Activated naive CD8-positive, alpha-beta T cell treated with anti-CD3 and anti-CD28 coated beads, Interleukin-2, amount 10 ng/mL, durations not matched to agents 7 days and 5 days (primary cell): ENCODE results near the gene NDUFA13. TPM values are rescaled to one million over a fixed set of nuclear protein-coding genes. Genes with fewer than 3 reads are reported as not detected.

Experiments used
- ATAC-seq: fragments of 150-1000 bp; cut with Tn5 transposase; one replicate; pipeline ENCODE4 v1.10.0; 2021; ENCODE audit warnings: low read depth, moderate library complexity
- POLR2A ChIA-PET: fragments of 350-600 bp; sonication (Branson Sonifier 250); formaldehyde crosslinking; loops from one replicate; lab custom pipeline; 2021; ENCODE audit warnings: antibody characterized with exemption; lab: Charles Lee
- DNase-seq: peaks from one replicate; pipeline ENCODE4 v3.0.0; 2021
- H3K27ac Mint-ChIP-seq: one replicate; pipeline ENCODE4 v1.8.0; 2022; ENCODE audit warnings: mild to moderate bottlenecking, mixed read lengths
- H3K27me3 Mint-ChIP-seq: one replicate; pipeline ENCODE4 v1.8.0; 2022; ENCODE audit warnings: mild to moderate bottlenecking, moderate library complexity, mixed read lengths
- H3K36me3 Mint-ChIP-seq: one replicate; pipeline ENCODE4 v1.8.0; 2021; ENCODE audit warnings: mild to moderate bottlenecking, mixed read lengths
- H3K4me1 Mint-ChIP-seq: one replicate; pipeline ENCODE4 v1.8.0; 2021; ENCODE audit warnings: mixed read lengths
- H3K4me3 Mint-ChIP-seq: one replicate; pipeline ENCODE4 v1.8.0; 2022; ENCODE audit warnings: mild to moderate bottlenecking, moderate library complexity, mixed read lengths
- H3K9me3 Mint-ChIP-seq: one replicate; pipeline ENCODE4 v1.8.0; 2021; ENCODE audit warnings: mixed read lengths
- total RNA-seq, 2 experiments: library from RNA; stranded (reverse); gene quantifications; one replicate each; pipeline ENCODE4 v1.2.3, GENCODE V29; 2021

Gene NDUFA13
- total RNA-seq, 2 experiments from 2014 or later, result 306 to 336 TPM

DNA sequence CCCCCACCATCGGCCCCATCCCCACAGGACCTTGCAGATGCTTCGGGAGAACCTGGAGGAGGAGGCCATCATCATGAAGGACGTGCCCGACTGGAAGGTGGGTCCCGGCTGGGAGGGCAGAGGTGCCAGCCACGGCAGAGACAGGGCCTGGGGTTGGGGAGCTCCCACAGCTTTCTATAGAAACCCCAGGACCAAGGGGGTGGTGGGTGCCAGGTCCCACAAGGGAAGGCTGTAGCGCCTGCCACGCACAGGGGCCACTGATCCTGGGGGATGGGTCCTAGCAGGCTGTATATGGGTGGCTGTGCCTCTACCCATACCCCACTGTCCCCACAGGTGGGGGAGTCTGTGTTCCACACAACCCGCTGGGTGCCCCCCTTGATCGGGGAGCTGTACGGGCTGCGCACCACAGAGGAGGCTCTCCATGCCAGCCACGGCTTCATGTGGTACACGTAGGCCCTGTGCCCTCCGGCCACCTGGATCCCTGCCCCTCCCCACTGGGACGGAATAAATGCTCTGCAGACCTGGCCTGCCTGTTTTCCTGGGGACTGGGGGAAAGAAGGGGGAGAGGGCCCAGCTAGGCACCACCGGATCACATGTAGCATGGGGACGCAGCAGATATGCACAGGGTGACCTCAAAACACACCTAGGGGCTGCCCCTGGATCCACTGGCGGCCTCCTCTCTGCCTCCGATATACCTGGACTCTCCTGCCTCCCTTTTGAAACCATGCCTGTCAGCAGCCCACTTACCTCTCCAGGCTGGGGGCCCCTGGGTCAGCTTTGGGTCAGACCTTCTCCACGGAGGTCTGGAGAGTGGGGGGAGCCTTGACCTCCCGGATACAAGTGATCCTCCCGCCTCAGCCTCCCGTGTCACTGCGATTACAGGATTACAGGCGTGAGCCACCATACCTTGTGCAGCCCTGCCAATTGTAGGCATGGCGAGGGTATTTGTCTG, 11.9 kb downstream of the NDUFA13 start:
- POLR2A ChIA-PET, result no interaction called here
- Mint-ChIP-seq H3K27me3 (no peaks in the 10 kb centered on the region), H3K9me3 (no peaks in the 10 kb centered on the region), H3K27ac (no peak overlapping the region), H3K4me1 (peaks cover 12% of the 10 kb centered on the region), H3K4me3 (no peak overlapping the region), H3K36me3 (peaks cover 11% of the 10 kb centered on the region)
- DNase-seq (no peak), ATAC-seq (no peak)

DNA sequence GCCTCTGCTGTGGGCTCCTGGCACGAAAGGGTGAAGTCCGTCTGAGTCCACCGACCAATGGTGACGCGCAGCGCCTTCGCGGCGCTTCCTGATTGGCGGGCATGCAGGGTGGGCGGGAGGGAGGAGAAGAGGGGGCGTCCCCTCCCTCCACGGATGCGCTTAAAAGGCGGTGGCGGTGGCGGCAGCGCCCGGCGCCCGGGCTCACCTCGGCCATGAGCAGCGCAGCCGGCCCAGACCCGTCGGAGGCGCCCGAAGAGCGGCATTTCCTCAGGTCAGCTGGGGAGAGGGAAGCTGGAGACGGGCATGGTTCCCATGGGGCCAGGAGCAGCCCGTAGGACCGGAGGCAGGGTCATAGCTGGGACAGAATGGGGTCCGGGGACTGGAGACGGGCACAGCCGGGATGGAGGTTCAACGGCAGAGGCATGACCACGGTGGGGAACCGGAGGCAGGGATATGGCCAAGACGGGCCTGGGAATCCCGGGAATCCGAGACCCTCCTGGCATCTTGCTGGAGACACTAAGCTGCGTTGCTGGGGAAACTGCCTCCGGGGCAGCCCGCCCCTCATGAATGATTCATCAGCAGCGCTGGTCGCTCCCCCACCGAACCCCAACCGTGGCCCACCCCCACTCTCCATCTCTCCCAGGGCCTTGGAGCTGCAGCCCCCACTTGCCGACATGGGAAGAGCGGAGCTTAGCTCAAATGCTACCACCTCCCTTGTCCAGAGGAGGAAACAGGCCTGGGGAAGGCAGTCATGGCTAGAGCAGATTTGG, 12.9 kb downstream of the NDUFA13 start, which contains the start of gene YJEFN3:
Gene YJEFN3 (plus strand): TSS at position 191 of the 770 bp plus-strand sequence. CDS start 22 bp downstream, at position 213.
- H3K36me3 Mint-ChIP-seq, result peaks cover 13% of the 10 kb centered on the region
- H3K27ac Mint-ChIP-seq, result no peak within 1 kb of the TSS
- no peaks in the 10 kb centered on the region for H3K9me3 Mint-ChIP-seq
- DNase-seq (no peak), ATAC-seq (no peak)
- H3K27me3 Mint-ChIP-seq, result no peaks in the 10 kb centered on the region
- POLR2A ChIA-PET, result no interaction called here
- H3K4me3 Mint-ChIP-seq, result no peak within 1 kb of the TSS
- H3K4me1 Mint-ChIP-seq, result peaks cover 17% of the 10 kb centered on the region

DNA sequence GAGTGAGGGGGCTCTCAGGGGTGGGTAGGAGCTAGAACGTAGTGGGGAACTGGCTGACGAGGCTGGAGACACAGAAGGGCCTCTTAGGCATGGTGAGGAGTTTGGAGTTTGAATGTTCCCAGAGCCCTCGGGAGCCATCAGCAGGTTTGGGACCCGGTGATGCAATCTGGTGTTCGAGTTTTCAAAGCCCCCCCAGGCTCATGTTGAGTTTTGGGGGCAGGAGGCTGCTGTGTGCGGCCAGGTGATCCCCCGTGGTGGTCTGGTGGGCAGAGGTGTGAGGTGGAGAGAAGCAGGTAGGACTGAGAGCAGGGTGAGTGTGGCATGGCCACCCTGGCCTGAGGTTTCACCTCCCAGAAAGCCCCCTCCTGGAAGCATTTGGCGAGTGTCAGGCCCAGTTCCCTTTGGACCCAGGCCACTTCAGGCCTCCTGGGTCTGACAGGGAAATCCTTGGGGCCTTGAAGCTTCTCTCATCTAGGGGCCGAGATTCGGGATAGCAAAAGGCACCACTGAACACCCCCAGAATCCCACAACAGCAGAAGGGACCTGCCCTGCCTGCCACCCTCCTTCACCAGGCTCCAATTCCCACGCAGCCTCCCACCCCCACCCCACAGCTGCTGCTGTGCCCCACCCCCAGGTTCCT, 13.9 kb downstream of the NDUFA13 start:
- H3K27ac Mint-ChIP-seq, result no peak overlapping the region
- H3K4me3 Mint-ChIP-seq, result no peak overlapping the region
- no peaks in the 10 kb centered on the region for H3K9me3 Mint-ChIP-seq
- DNase-seq (no peak), ATAC-seq (no peak)
- POLR2A ChIA-PET, result interaction anchor here (0.6 to 1.5 kb wide), 2 partner anchors 97 to 920 kb away, joined by 4 to 5 read pairs; no protein-coding TSS in a partner anchor
- H3K36me3 Mint-ChIP-seq, result peaks cover 17% of the 10 kb centered on the region
- H3K4me1 Mint-ChIP-seq, result peaks cover 20% of the 10 kb centered on the region
- no peaks in the 10 kb centered on the region for H3K27me3 Mint-ChIP-seq

DNA sequence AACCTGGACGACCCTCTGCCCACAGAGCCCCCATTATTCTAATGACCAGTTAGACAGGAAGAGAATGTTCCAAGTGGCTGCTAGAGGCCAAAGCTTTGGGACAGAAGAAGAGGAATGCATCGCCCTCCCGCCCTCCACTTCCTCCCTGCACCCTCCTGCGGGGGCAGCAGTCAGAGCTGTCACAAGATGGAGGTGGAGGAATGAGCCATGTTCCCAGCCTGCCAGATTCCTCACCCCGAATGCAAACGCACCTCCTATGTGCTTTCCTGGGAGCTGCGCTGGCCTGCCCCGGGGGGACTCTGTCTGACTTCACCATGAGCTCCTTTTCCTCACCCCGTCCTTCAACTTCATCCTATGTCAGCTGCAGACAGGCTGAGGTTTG, 14.4 kb downstream of the NDUFA13 start:
- no peak overlapping the region for H3K4me3 Mint-ChIP-seq
- POLR2A ChIA-PET, result interaction anchor here (0.6 to 1.5 kb wide), 2 partner anchors 97 to 920 kb away, joined by 4 to 5 read pairs; no protein-coding TSS in a partner anchor
- no peak overlapping the region for H3K27ac Mint-ChIP-seq

DNA sequence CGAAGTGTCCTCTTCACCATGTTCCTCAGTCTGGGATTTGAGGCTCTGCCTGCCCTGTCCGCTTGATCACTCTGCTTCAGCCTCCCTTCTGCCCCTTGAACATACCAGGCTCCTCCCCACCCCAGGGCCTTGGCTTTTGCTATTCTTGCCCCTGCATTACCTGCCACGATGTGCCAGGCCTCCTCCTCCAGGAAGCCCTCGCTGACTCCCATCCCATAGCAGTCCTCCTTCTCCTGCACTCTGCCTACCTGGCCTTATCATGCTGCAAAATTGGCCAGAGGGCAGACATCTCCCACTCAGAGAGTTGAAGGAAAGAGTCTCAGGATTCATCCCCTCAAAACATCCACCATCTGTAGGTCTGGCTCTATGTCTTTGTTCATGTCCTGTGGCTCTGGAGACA, 14.9 kb downstream of the NDUFA13 start:
- Mint-ChIP-seq H3K9me3 (no peaks in the 10 kb centered on the region), H3K36me3 (peaks cover 17% of the 10 kb centered on the region), H3K27me3 (no peaks in the 10 kb centered on the region), H3K27ac (no peak overlapping the region), H3K4me1 (peaks cover 20% of the 10 kb centered on the region), H3K4me3 (no peak overlapping the region)
- DNase-seq (no peak), ATAC-seq (no peak)
- POLR2A ChIA-PET, result interaction anchor here (0.6 to 1.5 kb wide), 6 partner anchors 12 to 504 kb away, joined by 3 to 6 read pairs (median 4); no protein-coding TSS in a partner anchor

More for the DNA sequence above, 14.4 kb downstream of the NDUFA13 start:
- no peaks in the 10 kb centered on the region for H3K9me3 Mint-ChIP-seq
- no peaks in the 10 kb centered on the region for H3K27me3 Mint-ChIP-seq
- DNase-seq (no peak), ATAC-seq (no peak)
- peaks cover 17% of the 10 kb centered on the region for H3K36me3 Mint-ChIP-seq
- peaks cover 20% of the 10 kb centered on the region for H3K4me1 Mint-ChIP-seq

DNA sequence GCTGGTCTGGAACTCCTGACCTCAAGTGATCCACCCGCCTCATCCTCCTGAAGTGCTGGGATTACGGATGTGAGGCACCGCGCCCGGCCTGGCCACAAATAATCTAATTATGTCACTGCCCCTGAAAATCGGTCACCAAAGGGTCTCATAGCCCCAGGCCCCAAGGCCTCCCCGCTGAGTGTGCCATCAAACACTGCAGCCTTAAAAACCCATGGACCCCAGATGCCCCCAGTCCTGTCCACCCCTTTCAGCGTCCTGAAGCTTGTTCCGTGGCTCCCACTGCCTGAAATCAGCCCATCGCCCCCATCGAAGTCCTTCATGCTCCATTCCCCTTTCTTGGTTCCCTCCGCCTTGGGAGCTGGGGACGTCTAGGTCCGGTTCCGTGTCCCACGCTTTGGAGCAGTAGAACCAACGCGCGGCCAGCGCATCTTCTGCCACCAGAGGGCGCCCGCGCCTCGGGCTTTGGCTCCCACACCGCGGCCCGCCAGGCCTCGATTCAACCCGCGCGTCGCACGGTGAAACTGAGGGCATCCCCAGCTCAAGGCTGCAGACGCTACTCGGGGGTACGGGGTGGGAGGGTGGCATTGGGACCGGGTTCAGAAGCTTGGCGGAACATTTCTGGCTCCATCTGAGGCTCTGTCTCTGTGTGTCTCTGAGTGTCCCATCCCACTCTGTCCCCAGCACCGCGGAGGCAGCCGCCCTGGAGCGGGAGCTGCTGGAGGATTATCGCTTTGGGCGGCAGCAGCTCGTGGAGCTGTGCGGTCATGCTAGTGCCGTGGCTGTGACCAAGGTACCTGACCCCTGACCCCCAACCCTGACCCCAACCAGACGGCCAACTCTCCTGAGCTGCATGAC, 16.2 kb downstream of the NDUFA13 start:
- H3K27ac Mint-ChIP-seq, result peak overlapping the region; percentile 71
- H3K4me3 Mint-ChIP-seq, result no peak overlapping the region
- DNase-seq, result peak; percentile 94
- peak; percentile 90 for ATAC-seq
- no peaks in the 10 kb centered on the region for H3K27me3 Mint-ChIP-seq
- peaks cover 18% of the 10 kb centered on the region for H3K4me1 Mint-ChIP-seq
- POLR2A ChIA-PET, result interaction anchor here (0.6 to 1.9 kb wide), 11 partner anchors 16 to 427 kb away, joined by 3 to 9 read pairs (median 3); partner anchors contain the start of genes GMIP, NDUFA13, TSSK6 and ZNF101
- peaks cover 20% of the 10 kb centered on the region for H3K36me3 Mint-ChIP-seq
- no peaks in the 10 kb centered on the region for H3K9me3 Mint-ChIP-seq

DNA sequence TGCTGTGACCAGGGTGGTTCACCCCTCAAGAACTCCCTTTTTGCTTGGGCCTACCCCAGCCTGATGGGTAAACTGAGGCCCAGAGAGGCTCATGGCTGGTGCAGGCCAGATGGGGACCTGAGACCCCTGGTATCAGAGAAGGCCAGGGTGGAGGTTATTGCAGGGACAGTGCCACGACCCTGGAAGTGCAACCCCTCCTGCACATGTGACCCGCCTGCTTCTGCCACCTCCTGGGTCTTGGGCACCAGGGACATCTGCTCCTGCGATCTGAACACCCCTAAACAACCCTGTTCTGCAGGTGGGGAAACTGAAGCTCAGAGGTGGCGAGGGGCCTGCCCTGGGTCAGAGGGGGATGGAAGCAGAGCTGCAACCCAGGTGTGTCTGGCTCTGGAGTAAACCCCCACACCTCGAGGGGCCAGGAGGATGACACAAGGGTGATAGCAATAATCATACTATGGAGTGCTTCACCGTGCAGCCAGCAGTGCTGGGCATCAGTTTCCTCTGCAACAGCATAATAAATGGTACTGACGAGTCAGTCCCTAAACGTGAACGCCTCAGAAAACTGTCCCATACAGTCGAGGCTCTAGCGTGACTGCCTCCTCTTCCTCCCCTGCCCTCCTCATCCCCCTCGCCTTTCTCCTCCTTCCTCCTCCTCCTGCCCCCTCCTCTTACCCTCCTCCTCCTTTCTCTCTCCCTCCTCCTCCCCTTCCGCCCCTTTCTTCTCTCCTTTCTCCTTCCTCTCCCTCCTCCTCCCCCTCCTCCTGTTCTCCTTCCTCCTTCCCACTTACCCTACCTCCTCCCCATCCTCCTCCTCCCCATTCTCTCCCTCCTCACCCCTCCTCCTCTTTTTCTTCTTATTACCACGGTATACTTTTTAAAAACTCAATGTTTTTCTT, 17.0 kb downstream of the NDUFA13 start:
- peaks cover 4% of the 10 kb centered on the region for H3K27me3 Mint-ChIP-seq
- DNase-seq, result no peak
- H3K36me3 Mint-ChIP-seq, result peaks cover 20% of the 10 kb centered on the region
- H3K4me3 Mint-ChIP-seq, result no peak overlapping the region
- no peaks in the 10 kb centered on the region for H3K9me3 Mint-ChIP-seq
- ATAC-seq, result no peak
- POLR2A ChIA-PET, result interaction anchor here (0.6 to 1.9 kb wide), 4 partner anchors 18 to 137 kb away, joined by 3 to 7 read pairs (median 4); partner anchors contain the start of genes NDUFA13, TSSK6 and ZNF101
- peak overlapping the region; percentile 67 for H3K27ac Mint-ChIP-seq
- H3K4me1 Mint-ChIP-seq, result peaks cover 18% of the 10 kb centered on the region

DNA sequence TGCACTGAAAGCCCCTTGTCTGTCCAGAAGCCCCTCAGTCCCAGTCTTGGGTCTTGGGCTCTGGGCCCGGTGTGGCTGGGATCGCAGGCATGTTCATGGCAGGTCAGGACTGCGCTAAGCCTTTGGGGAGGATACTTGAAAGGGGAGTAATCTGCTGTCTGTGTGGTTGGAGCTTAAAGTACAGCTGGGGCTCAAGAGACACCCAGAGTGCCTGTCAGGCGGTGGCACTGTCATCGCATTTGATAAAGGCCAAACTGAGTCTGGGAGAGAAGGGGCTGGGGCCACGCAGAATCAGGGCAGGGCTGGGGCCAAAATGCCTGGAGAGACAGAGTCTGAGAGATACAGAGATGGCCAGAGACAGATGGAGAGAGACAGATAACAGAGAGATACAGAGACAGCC, 17.8 kb downstream of the NDUFA13 start:
- Mint-ChIP-seq H3K4me1 (peaks cover 22% of the 10 kb centered on the region), H3K4me3 (no peak overlapping the region), H3K27me3 (peaks cover 9% of the 10 kb centered on the region)

DNA sequence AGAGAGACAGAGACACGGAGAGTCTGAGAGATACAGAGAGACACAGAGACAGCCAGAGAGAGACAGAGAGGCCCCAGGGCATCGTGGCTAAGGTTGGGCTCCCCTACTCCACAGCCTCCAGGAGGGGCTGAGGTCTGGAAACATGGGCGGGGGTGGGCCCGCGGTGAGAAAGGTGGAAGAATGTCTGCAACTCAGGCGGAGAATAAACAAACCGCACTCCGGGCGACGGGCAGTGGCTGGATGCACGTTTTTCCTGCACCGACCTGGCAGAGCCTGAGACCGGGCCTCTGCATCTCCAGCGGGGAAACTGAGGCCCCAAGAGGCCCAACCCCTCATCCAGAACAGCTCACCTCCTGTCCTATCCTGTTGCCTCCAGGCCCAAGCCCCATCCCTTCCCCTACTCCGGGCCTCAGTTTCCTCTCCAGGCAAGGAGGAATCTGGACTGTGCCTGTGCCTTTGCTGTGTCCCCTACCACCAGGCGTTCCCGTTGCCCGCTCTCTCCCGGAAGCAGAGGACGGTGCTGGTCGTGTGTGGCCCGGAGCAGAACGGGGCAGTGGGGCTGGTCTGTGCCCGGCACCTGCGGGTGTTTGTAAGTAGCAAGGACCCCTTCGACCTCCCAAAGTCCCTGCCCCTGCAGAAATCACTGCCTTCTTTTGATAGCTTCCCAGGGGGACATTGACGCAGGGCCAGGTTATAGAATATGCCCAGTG, 18.7 kb downstream of the NDUFA13 start:
- POLR2A ChIA-PET, result no interaction called here
- Mint-ChIP-seq H3K4me3 (no peak overlapping the region), H3K27ac (peak overlapping the region; percentile 17)

More for the DNA sequence above, 17.8 kb downstream of the NDUFA13 start:
- Mint-ChIP-seq H3K9me3 (no peaks in the 10 kb centered on the region), H3K27ac (no peak overlapping the region), H3K36me3 (peaks cover 20% of the 10 kb centered on the region)
- ATAC-seq (no peak), DNase-seq (no peak)
- POLR2A ChIA-PET, result no interaction called here

DNA sequence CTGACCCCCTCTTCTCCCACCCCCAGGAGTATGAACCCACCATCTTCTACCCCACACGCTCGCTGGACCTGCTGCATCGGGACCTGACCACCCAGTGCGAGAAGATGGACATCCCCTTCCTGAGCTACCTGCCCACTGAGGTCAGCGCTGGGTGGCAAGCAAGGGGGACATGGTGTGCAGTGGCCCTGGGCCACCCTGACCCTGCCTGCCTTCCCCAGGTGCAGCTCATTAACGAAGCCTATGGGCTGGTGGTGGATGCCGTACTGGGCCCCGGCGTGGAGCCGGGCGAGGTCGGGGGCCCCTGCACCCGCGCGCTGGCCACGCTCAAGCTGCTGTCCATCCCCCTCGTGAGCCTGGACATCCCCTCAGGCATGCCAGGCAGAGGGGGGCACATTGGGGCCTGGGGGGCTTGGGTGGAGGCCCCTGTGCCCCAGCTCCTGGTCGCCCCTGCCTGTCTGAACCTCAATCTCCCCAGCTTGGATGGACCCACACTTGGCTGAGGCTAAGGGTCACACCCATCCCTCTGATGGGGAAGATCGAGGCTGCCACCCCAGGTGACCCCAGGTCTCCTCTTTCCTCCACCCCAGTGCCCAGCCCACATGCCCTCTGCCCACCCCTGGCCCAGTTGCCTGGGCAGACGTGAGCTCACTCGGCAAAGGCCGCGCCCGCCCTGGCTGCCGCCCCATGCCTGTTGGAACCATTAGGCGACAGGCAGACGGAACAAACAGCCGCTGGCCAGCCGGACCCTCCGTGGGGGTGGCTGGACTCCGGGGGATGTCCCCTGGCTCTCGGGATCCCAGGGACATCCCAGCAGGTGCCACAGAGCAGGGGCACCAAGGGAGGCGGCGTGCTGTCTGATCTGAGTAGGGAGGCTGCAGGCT, 19.5 kb downstream of the NDUFA13 start:
- H3K4me1 Mint-ChIP-seq, result peaks cover 23% of the 10 kb centered on the region
- ATAC-seq (no peak), DNase-seq (no peak)
- H3K9me3 Mint-ChIP-seq, result no peaks in the 10 kb centered on the region
- no peak overlapping the region for H3K4me3 Mint-ChIP-seq
- POLR2A ChIA-PET, result interaction anchor here (0.5 kb wide), 1 partner anchor 63 kb away, joined by 3 read pairs; no protein-coding TSS in a partner anchor
- no peak overlapping the region for H3K27ac Mint-ChIP-seq
- H3K27me3 Mint-ChIP-seq, result peaks cover 18% of the 10 kb centered on the region
- peaks cover 16% of the 10 kb centered on the region for H3K36me3 Mint-ChIP-seq

More for the DNA sequence above, 18.7 kb downstream of the NDUFA13 start:
- ATAC-seq (no peak), DNase-seq (no peak)
- H3K4me1 Mint-ChIP-seq, result peaks cover 22% of the 10 kb centered on the region
- no peaks in the 10 kb centered on the region for H3K9me3 Mint-ChIP-seq
- peaks cover 16% of the 10 kb centered on the region for H3K36me3 Mint-ChIP-seq
- H3K27me3 Mint-ChIP-seq, result peaks cover 18% of the 10 kb centered on the region
